Body of pancreas (tissue), 4 donors: ENCODE data around the gene SYMPK. TPM values are rescaled to one million over a fixed set of nuclear protein-coding genes. Genes with fewer than 3 reads are reported as not detected.

ENCODE experiments used
- ATAC-seq: fragments of 150-250 bp; one replicate; pipeline ENCODE4 v1.9.1; 2016
- DNase-seq, 4 donors: peaks; one replicate each; pipeline ENCODE4 v3.0.0-alpha.2; 2019
- H3K27ac ChIP-seq, 4 donors: fragments of 200-600 bp; sonication (generic); 1 replicate in 3 of 4; 2 replicates in 1 of 4; pipeline versions ENCODE4 v1.5.1 to v1.6.1; 2016 to 2019; ENCODE audit warnings: mild to moderate bottlenecking in 1 of 4, mixed read lengths in 1 of 4, moderate library complexity in 1 of 4
- H3K27me3 ChIP-seq, 2 donors: fragments of 200-600 bp; sonication (generic); one replicate each; pipeline ENCODE4 v1.6.0; 2016; ENCODE audit warnings: mild to moderate bottlenecking in 1 of 2
- H3K36me3 ChIP-seq, 2 donors: fragments of 200-600 bp; sonication (generic); replicated peaks in 1 of 2; 2 replicates each; pipeline ENCODE4 v1.5.1; 2016; ENCODE audit warnings: low read depth in 2 of 2; ENCODE audit not compliant: insufficient read depth in 1 of 2
- H3K4me1 ChIP-seq: fragments of 200-600 bp; sonication (generic); one replicate; pipeline ENCODE4 v1.6.0; 2016
- H3K4me3 ChIP-seq, 2 donors: fragments of 200-600 bp; sonication (generic); 1 replicate in 1 of 2; 2 replicates in 1 of 2; pipeline ENCODE4 v1.5.1; 2016 to 2019
- H3K9me3 ChIP-seq, 3 donors: fragments of 200-600 bp; sonication (generic); 1 replicate in 2 of 3; 2 replicates in 1 of 3; pipeline ENCODE4 v1.5.1; 2016
- CTCF ChIP-seq, 7 experiments: fragments of 450-650 bp in 4 of 7; fragments of 200-600 bp in 3 of 7; sonication (generic) in 3 of 7; IDR thresholded peaks; one replicate each; pipeline ENCODE4 v1.5.1; 2016 to 2019; ENCODE audit warnings: antibody characterized with exemption in 7 of 7
- POLR2A ChIP-seq, 3 donors: fragments of 450-650 bp; IDR thresholded peaks; one replicate each; pipeline ENCODE4 v1.6.1; 2016; ENCODE audit warnings: antibody characterized with exemption in 3 of 3, mild to moderate bottlenecking in 2 of 3
- WGBS, 2 donors: methylation state at CpG; one replicate each; pipeline ENCODE4 v1.1.5; 2017; 5-methylcytosine and 5-hydroxymethylcytosine counted together
- intact Hi-C: fragments of 100-400 bp; cut with DNase I; formaldehyde crosslinking; loops from one replicate; pipeline ENCODE4 v1.15.1; 2023
- total RNA-seq, 2 donors: library from RNA; depleted of rRNA; stranded (reverse); fragments of >200 nt; gene quantifications; one replicate each; pipeline ENCODE4 v1.1.0, GENCODE V29; 2016

SYMPK gene
- total RNA-seq, 2 donors from 2014 or later, result 23.3 to 32.3 TPM

DNA sequence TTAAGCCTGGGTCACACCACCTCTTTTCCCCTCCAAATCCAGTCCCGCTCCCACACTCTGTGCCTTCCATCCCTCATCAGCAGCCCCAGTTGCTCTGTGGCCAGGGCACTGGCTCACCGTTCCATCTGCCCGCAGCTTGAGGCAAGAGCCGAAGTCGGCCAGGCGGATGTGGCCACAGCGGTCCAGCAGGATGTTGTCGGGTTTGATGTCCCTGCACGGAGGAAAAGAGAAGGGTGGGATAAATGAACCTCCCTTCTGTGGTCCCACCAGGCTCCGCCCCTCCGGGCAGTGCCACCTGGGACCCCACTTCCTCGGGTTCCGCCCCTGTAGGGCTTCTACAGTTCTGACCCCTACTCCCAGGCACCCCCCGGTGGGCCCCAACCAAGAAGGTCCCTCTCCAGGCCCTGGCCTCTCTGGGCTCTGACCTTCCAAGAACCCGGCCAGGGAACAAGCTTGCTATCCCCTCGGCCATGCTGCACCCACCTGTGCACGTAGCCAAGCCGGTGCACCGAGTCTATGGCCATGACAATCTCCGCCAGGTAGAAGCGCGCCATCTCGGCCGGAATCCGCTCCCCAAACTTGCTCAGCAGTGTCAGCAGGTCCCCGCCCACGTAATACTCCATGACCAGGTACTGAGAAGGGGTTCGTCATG lies 84.8 kb downstream of the SYMPK start:
- Histone ChIP-seq H3K27ac (no peak overlapping the region), H3K27me3 (no peaks in the 10 kb centered on the region), H3K4me3 (no peak overlapping the region), H3K36me3 (peaks cover 0 to 3% of the 10 kb centered on the region in 2 donors), H3K4me1 (peaks cover 60% of the 10 kb centered on the region), H3K9me3 (no peaks in the 10 kb centered on the region)
- ATAC-seq (no peak), DNase-seq (no peak)
- intact Hi-C loops, result no loop called here
- no peak for TF ChIP-seq POLR2A (IDR thresholded peaks at IDR 0.05)
- no peak for TF ChIP-seq CTCF (IDR thresholded peaks at IDR 0.05)
- WGBS, 2 donors, result 92 to 94% methylated on average over 14 to 27 of the region's 28 CpGs

DNA sequence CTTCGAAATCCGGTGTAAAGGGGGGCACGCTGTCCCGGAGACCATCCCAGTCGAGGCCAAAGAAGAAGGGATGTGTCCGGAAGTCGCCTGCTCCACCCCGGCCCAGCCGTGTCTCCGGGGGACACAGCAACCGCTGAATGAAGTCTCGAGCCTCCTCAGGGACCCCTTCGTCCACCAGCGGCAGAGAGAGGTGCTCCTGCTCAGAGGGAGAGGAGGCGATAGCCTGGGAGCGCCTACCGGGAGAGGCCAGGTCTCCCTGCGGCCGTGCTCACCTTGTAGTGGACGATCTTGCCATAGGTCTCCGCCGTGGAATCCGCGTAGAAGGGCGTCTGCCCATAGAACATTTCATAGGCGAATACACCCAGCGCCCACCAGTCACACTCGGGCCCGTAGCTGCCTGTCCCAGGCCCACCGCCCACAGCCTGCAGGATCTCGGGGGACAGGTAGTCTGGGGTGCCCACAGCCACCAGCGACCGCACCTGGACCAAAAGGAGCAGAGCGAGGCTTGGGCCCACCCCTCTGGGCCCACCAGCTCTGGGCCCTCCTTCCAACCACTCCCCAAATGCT lies 85.5 kb downstream of the SYMPK start:
- DNase-seq, result no peak
- H3K9me3 ChIP-seq, result no peaks in the 10 kb centered on the region
- no peak overlapping the region for H3K4me3 ChIP-seq
- H3K27me3 ChIP-seq, result no peaks in the 10 kb centered on the region
- peaks cover 65% of the 10 kb centered on the region for H3K4me1 ChIP-seq
- intact Hi-C loops, result no loop called here
- no peak for ATAC-seq
- no peak for TF ChIP-seq CTCF (IDR thresholded peaks at IDR 0.05)
- no peak for TF ChIP-seq POLR2A (IDR thresholded peaks at IDR 0.05)
- WGBS, 2 donors, result 93 to 99% methylated on average over 14 to 32 of the region's 34 CpGs
- peaks cover 0 to 3% of the 10 kb centered on the region in 2 donors for H3K36me3 ChIP-seq
- H3K27ac ChIP-seq, result no peak overlapping the region

GRCh38 chr19:45774765-45775164 lies 88.2 kb downstream of the SYMPK start:
- DNase-seq (peak in 1 of 4 donors; percentile 51), ATAC-seq (no peak)
- Histone ChIP-seq H3K27me3 (no peaks in the 10 kb centered on the region), H3K4me3 (no peak overlapping the region), H3K27ac (peak overlapping the region in 3 of 4 donors; percentile 8 to 98 (median 12)), H3K9me3 (no peaks in the 10 kb centered on the region), H3K4me1 (peaks cover 65% of the 10 kb centered on the region), H3K36me3 (peaks cover 0 to 3% of the 10 kb centered on the region in 2 donors)
- TF ChIP-seq CTCF (IDR thresholded peaks at IDR 0.05) (no peak), POLR2A (IDR thresholded peaks at IDR 0.05) (no peak)
- 82 to 86% methylated on average over 9 of the region's 9 CpGs for WGBS, 2 donors
- intact Hi-C loops, result no loop called here

GRCh38 chr19:45773384-45773783 lies 89.6 kb downstream of the SYMPK start:
- H3K36me3 ChIP-seq, result peaks cover 0 to 3% of the 10 kb centered on the region in 2 donors
- H3K27ac ChIP-seq, result peak overlapping the region; percentile 93 to 98 (median 96)

More at GRCh38 chr19:45773384-45773783, 89.6 kb downstream of the SYMPK start:
- TF ChIP-seq POLR2A (IDR thresholded peaks at IDR 0.05), result peak in 1 of 3 donors; percentile 25
- no peak for TF ChIP-seq CTCF (IDR thresholded peaks at IDR 0.05)
- Histone ChIP-seq H3K27me3 (no peaks in the 10 kb centered on the region), H3K9me3 (no peaks in the 10 kb centered on the region), H3K4me3 (no peak overlapping the region), H3K4me1 (peaks cover 55% of the 10 kb centered on the region)
- ATAC-seq (no peak), DNase-seq (peak; percentile 77 to 94 (median 88))
- 0 to 8% methylated on average over 2 of the region's 2 CpGs for WGBS, 2 donors
- intact Hi-C loops, result no loop called here
